Lung (tissue), 12 donors: ENCODE measurements around the gene FGFR1OP2. TPM values are rescaled to one million over a fixed set of nuclear protein-coding genes. Genes with fewer than 3 reads are reported as not detected.
"Not testable (repeated sequence)": the region's sequence is repeated elsewhere in the genome, so short reads cannot be mapped to it uniquely, and the experiment has no call there.

Source experiments
- ATAC-seq: fragments of 200-7000 bp; cut with Tn5 transposase; one replicate; pipeline ENCODE4 v1.9.1; 2020; ENCODE audit warnings: moderate number of reproducible peaks; ENCODE audit not compliant: insufficient read depth, low FRiP score
- DNase-seq, 3 donors: peaks; one replicate each; pipeline ENCODE4 v3.0.0-alpha.2; 2013 to 2017
- H3K27ac ChIP-seq, 2 donors: one replicate each; pipeline ENCODE4 v1.5.1; 2013; ENCODE audit warnings: mild to moderate bottlenecking in 2 of 2, moderate library complexity in 2 of 2, control low read depth in 1 of 2, inconsistent platforms in 1 of 2, low read depth in 1 of 2, low read length in 1 of 2
- H3K27me3 ChIP-seq, 3 donors: one replicate each; pipeline ENCODE4 v1.5.1; 2013; ENCODE audit warnings: low read length in 2 of 3; ENCODE audit not compliant: control insufficient read depth in 3 of 3, insufficient read depth in 3 of 3
- H3K36me3 ChIP-seq, 4 donors: one replicate each; pipeline ENCODE4 v1.5.1; 2013; ENCODE audit warnings: low read length in 4 of 4, mild to moderate bottlenecking in 1 of 4, moderate library complexity in 1 of 4; ENCODE audit not compliant: control insufficient read depth in 4 of 4, insufficient read depth in 4 of 4
- H3K4me1 ChIP-seq, 5 donors: one replicate each; pipeline ENCODE4 v1.5.1; 2013; ENCODE audit warnings: low read length in 5 of 5, mild to moderate bottlenecking in 2 of 5, moderate library complexity in 1 of 5; ENCODE audit not compliant: control insufficient read depth in 5 of 5, insufficient read depth in 5 of 5
- H3K4me3 ChIP-seq: one replicate; pipeline ENCODE4 v1.5.1; 2013; ENCODE audit warnings: mild to moderate bottlenecking, control low read depth, moderate library complexity
- H3K9ac ChIP-seq, 2 donors: one replicate each; pipeline ENCODE4 v1.5.1; 2013; ENCODE audit warnings: low read length in 2 of 2, control low read depth in 1 of 2; ENCODE audit not compliant: insufficient read depth in 1 of 2
- H3K9me3 ChIP-seq, 4 donors: one replicate each; pipeline ENCODE4 v1.5.1; 2013; ENCODE audit warnings: low read length in 3 of 4, mild to moderate bottlenecking in 1 of 4, moderate library complexity in 1 of 4; ENCODE audit not compliant: control insufficient read depth in 4 of 4, insufficient read depth in 3 of 4
- WGBS, 2 donors: extraction: QIAGEN DNeasy Blood & Tissue Kit; methylation state at CpG; one replicate each; pipeline ENCODE4 v1.1.7; 2013; 5-methylcytosine and 5-hydroxymethylcytosine counted together
- polyA plus RNA-seq, 2 donors: library from polyadenylated mRNA; stranded (reverse); fragments of 200-250 nt; gene quantifications; one replicate each; pipeline ENCODE4 v1.2.1, GENCODE V29; 2013
- total RNA-seq, 2 donors: library from RNA; depleted of rRNA in 1 of 2; stranded (reverse); fragments of >200 nt in 1 of 2; gene quantifications; one replicate each; pipeline ENCODE4 v1.2.1, GENCODE V29; 2014 to 2021
- TF ChIP-seq, protein P1 (sequence below): IDR thresholded peaks from 2 replicates; pipeline ENCODE4 v1.5.1; 2012; ENCODE audit warnings: mild to moderate bottlenecking; ENCODE audit errors: control extremely low read depth, extremely low read depth
- donor health status: control.
- donor health status: control.
- donor health status: Bipolar disorder and iron deficiency.
- donor health status: healthy.
- donor health status: DM: yes; HTN: yes; CAD: no.

FGFR1OP2 gene
- total and polyA plus RNA-seq, 4 donors, result 32.8 to 110 (median 39.2) TPM

DNA sequence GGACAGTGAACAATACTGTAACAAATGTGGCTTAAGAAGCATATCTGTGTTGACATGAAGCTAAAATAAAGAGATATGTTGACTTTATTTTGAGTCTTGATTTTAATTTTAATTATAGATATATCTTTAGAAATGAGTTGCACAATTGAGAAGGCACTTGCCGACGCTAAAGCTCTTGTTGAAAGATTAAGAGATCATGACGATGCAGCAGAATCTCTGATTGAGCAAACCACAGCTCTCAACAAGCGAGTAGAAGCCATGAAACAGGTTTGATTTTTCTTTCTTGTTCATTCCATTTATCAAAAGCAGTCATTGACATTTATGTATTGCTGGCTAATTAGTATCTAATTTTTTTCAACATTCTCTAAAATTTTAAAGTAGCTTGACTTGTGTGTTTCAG lies 15.8 kb downstream of the FGFR1OP2 start:
- Histone ChIP-seq H3K4me1 (peaks cover 0 to 3% (median 0%) of the 10 kb centered on the region in 5 donors), H3K27ac (no peak overlapping the region), H3K9ac (no peak overlapping the region), H3K9me3 (peaks cover 0 to 2% (median 0%) of the 10 kb centered on the region in 4 donors), H3K36me3 (peaks cover 6 to 10% (median 9%) of the 10 kb centered on the region in 4 donors), H3K27me3 (no peaks in the 10 kb centered on the region), H3K4me3 (no peak overlapping the region)
- TF ChIP-seq, protein P1, sequence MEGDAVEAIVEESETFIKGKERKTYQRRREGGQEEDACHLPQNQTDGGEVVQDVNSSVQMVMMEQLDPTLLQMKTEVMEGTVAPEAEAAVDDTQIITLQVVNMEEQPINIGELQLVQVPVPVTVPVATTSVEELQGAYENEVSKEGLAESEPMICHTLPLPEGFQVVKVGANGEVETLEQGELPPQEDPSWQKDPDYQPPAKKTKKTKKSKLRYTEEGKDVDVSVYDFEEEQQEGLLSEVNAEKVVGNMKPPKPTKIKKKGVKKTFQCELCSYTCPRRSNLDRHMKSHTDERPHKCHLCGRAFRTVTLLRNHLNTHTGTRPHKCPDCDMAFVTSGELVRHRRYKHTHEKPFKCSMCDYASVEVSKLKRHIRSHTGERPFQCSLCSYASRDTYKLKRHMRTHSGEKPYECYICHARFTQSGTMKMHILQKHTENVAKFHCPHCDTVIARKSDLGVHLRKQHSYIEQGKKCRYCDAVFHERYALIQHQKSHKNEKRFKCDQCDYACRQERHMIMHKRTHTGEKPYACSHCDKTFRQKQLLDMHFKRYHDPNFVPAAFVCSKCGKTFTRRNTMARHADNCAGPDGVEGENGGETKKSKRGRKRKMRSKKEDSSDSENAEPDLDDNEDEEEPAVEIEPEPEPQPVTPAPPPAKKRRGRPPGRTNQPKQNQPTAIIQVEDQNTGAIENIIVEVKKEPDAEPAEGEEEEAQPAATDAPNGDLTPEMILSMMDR, result no peak
- ATAC-seq, result no peak
- no peak for DNase-seq
- WGBS, 2 donors, result 35 to 42% methylated on average over 4 of the region's 4 CpGs

DNA sequence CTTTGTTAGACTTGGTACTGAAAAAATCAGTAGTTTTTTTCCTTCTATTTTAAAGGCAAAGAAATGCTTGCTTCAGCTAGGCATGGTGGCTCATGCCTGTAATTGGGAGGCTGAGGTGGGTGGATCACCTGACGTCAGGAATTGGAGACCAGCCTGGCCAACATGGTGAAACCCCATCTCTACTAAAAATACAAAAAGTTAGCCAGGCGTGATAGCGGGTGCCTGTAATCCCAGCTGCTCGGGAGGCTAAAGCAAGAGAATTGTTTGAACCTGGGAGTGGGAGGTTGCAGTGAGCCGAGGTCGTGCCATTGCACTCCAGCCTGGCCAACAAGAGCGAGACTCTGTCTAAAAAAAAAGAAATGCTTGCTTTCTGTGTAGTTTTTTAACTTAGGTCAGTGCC lies 23.1 kb downstream of the FGFR1OP2 start:
- H3K4me3 ChIP-seq, H3K27me3 ChIP-seq, H3K4me1 ChIP-seq, DNase-seq, ATAC-seq, H3K9ac ChIP-seq, H3K27ac ChIP-seq, H3K9me3 ChIP-seq: not testable (repeated sequence)
- peaks cover 9 to 16% (median 14%) of the 10 kb centered on the region in 4 donors for H3K36me3 ChIP-seq
- WGBS, 2 donors, result 96% methylated on average over 7 of the region's 7 CpGs

DNA sequence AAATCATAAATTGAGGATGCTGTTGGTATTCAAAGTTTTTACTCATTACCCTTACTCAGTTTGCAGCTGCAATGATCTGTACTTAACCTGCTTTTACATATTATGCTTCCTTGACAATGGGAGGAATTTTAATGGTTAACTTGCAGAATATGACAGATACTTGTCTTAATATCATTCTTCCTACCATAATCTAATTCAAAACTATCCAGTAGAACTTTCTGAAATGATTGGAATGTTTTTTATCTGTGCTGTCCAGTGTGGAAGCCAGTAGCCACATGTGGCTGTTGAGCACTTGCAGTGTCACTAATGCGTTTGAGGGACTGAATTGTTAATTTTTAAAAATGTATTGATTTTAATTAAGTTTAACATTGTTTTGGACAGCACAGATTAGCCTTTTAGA lies 23.5 kb downstream of the FGFR1OP2 start:
- no peak for ATAC-seq
- DNase-seq, result no peak
- H3K27ac ChIP-seq, result no peak overlapping the region
- H3K36me3 ChIP-seq, result peaks cover 8 to 15% (median 12%) of the 10 kb centered on the region in 4 donors
- H3K27me3 ChIP-seq, result no peaks in the 10 kb centered on the region
- no peak overlapping the region for H3K9ac ChIP-seq
- H3K4me3 ChIP-seq, result no peak overlapping the region
- TF ChIP-seq, protein P1, result no peak
- no peaks in the 10 kb centered on the region for H3K4me1 ChIP-seq
- 90 to 91% methylated on average over 1 of the region's 1 CpG for WGBS, 2 donors
- no peaks in the 10 kb centered on the region for H3K9me3 ChIP-seq

DNA sequence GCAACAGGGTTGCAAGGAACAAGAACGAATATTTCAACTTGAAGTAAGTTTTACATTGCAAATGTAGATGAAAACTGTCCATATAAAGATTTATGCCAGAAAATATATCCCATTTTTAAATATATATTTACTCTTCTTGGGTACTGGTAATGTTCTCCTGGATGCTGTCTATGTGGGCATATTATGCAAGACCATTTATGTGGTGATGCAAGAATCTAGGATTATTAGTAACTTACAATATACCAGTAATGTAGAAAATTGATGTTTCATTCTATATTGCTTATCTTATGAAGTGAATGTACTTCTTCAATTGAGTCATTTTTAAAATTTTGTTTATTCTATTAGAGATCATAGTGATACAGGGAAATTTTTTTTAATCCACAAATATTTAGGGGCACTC lies 25.1 kb downstream of the FGFR1OP2 start:
- TF ChIP-seq, protein P1, result no peak
- DNase-seq, result no peak
- Histone ChIP-seq H3K4me1 (no peaks in the 10 kb centered on the region), H3K9me3 (no peaks in the 10 kb centered on the region), H3K27me3 (no peaks in the 10 kb centered on the region), H3K27ac (no peak overlapping the region), H3K9ac (no peak overlapping the region), H3K36me3 (peaks cover 7 to 13% (median 12%) of the 10 kb centered on the region in 4 donors), H3K4me3 (no peak overlapping the region)
- no peak for ATAC-seq
- 83 to 95% methylated on average over 1 of the region's 1 CpG for WGBS, 2 donors
